HepG2 (cell line): ENCODE results near the gene FAIM2. TPM values are rescaled to one million over a fixed set of nuclear protein-coding genes. Genes with fewer than 3 reads are reported as not detected.
A peak's percentile ranks its signal among the peaks of the same experiment; 100 is the strongest.

Experiments
- ATAC-seq: fragments of 200-7000 bp; cut with Tn5 transposase; 3 replicates; pipeline ENCODE4 v1.9.1; 2020; ENCODE audit warnings: mild to moderate bottlenecking, moderate library complexity
- BruUV-seq: library from RNA; stranded (reverse); fragments of 400-500 nt; replicated peaks from 2 replicates; lab custom pipeline; 2021; lab: Mats Ljungman, UMichigan
- CTCF ChIA-PET: fragments of 300-600 bp; formaldehyde crosslinking; extraction: SDS; loops from one replicate; lab custom pipeline; 2021; ENCODE audit warnings: low total read pairs, inconsistent platforms, low intra/inter-chr PET ratio; lab: Yijun Ruan, JAX
- POLR2A ChIA-PET: fragments of 350-600 bp; sonication (Branson Sonifier 250); formaldehyde crosslinking; loops from one replicate; lab custom pipeline; 2020; ENCODE audit warnings: antibody characterized with exemption, inconsistent platforms; lab: Yijun Ruan, JAX
- DNase-seq: peaks from one replicate; pipeline ENCODE4 v3.0.0-alpha.2; 2015; ENCODE audit warnings: low spot score
- FAIRE-seq: peaks from 3 replicates; lab custom pipeline; 2011; peaks lifted over from hg19 to GRCh38; lab: Jason Lieb, UNC
- H2AFZ ChIP-seq: one replicate; pipeline ENCODE4 v1.6.1; 2011; ENCODE audit warnings: low read length, inconsistent platforms
- H3K27ac ChIP-seq: fragments of 300-600 bp; 3 replicates; pipeline ENCODE4 v1.8.0; 2011; ENCODE audit warnings: mixed run types, mild to moderate bottlenecking, mixed read lengths, low read length, inconsistent platforms; ENCODE audit not compliant: insufficient read depth; ENCODE audit errors: extremely low read length
- H3K27me3 ChIP-seq, 2 experiments: fragments of 200-600 bp in 1 of 2; 2 replicates in 1 of 2; 3 replicates in 1 of 2; pipeline versions ENCODE4 v1.6.0 to v1.8.0; 2011; ENCODE audit warnings: low read length in 2 of 2, mild to moderate bottlenecking in 2 of 2, moderate library complexity in 2 of 2, inconsistent platforms in 1 of 2; ENCODE audit not compliant: insufficient read depth in 2 of 2, control insufficient read depth in 1 of 2
- H3K36me3 ChIP-seq, 2 experiments: fragments of 200-600 bp in 1 of 2; replicated peaks in 1 of 2; 2 replicates in 1 of 2; 3 replicates in 1 of 2; pipeline versions ENCODE4 v1.5.1 to v1.8.0; 2011; ENCODE audit warnings: low read length in 2 of 2, inconsistent platforms in 1 of 2; ENCODE audit not compliant: insufficient read depth in 2 of 2, control insufficient read depth in 1 of 2
- H3K4me1 ChIP-seq: 2 replicates; pipeline ENCODE4 v1.5.1; 2012; ENCODE audit warnings: low read length, inconsistent platforms; ENCODE audit not compliant: insufficient read depth
- H3K4me2 ChIP-seq: 2 replicates; pipeline ENCODE4 v1.6.0; 2011; ENCODE audit warnings: low read depth, low read length, inconsistent platforms
- H3K4me3 ChIP-seq, 3 experiments: fragments of 200-600 bp in 1 of 3; sonication (generic), shearing (Covaris generic) in 1 of 3; replicated peaks in 1 of 3; 2 replicates each; pipeline ENCODE4 v1.5.1; 2011 to 2016; ENCODE audit warnings: low read length in 3 of 3, inconsistent platforms in 2 of 3, low read depth in 2 of 3, mild to moderate bottlenecking in 2 of 3, control low read depth in 1 of 3, mixed read lengths in 1 of 3; ENCODE audit not compliant: insufficient read depth in 1 of 3
- H3K79me2 ChIP-seq: one replicate; pipeline ENCODE4 v1.6.1; 2011; ENCODE audit warnings: low read length, inconsistent platforms; ENCODE audit not compliant: insufficient read depth
- H3K9ac ChIP-seq: 2 replicates; pipeline ENCODE4 v1.6.0; 2011; ENCODE audit warnings: mild to moderate bottlenecking, low read depth, low read length, inconsistent platforms; ENCODE audit not compliant: insufficient read depth
- H3K9me3 ChIP-seq: 2 replicates; pipeline ENCODE4 v1.5.1; 2012; ENCODE audit warnings: mild to moderate bottlenecking, low read length
- H4K20me1 ChIP-seq: 2 replicates; pipeline ENCODE4 v1.6.0; 2011; ENCODE audit warnings: inconsistent platforms, mild to moderate bottlenecking, low read length, moderate library complexity; ENCODE audit not compliant: insufficient read depth
- EP300 ChIP-seq, 3 experiments: sonication (generic) in 1 of 3; formaldehyde crosslinking in 1 of 3; IDR thresholded peaks; 2 replicates each; pipeline versions ENCODE4 v1.5.1 to v1.6.1; 2011 to 2020; ENCODE audit warnings: low read depth in 2 of 3, low read length in 2 of 3, borderline replicate concordance in 1 of 3, improper control_type of control experiment in 1 of 3, mild to moderate bottlenecking in 1 of 3, missing genetic modification reagents in 1 of 3, moderate library complexity in 1 of 3
- FOXP4 ChIP-seq: sonication (generic); formaldehyde crosslinking; IDR thresholded peaks from 2 replicates; pipeline ENCODE4 v1.4.0; 2020; ENCODE audit warnings: missing genetic modification reagents
- GMEB2 ChIP-seq: IDR thresholded peaks from 2 replicates; pipeline ENCODE4 v1.6.1; 2016; ENCODE audit warnings: missing biosample characterization, missing genetic modification reagents, low read depth
- HNRNPUL1 ChIP-seq: fragments of 200-400 bp; formaldehyde crosslinking; IDR thresholded peaks from 2 replicates; pipeline ENCODE4 v1.6.1; 2017; ENCODE audit warnings: low read depth, mild to moderate bottlenecking, low read length, moderate library complexity
- LBX2 ChIP-seq: sonication (generic); formaldehyde crosslinking; IDR thresholded peaks from 2 replicates; pipeline ENCODE4 v1.5.0; 2020; ENCODE audit warnings: missing genetic modification reagents, mild to moderate bottlenecking, borderline replicate concordance
- MEF2D ChIP-seq: sonication (generic); formaldehyde crosslinking; IDR thresholded peaks from 2 replicates; pipeline ENCODE4 v1.5.1; 2020; ENCODE audit warnings: mild to moderate bottlenecking, missing genetic modification reagents
- RFX3 ChIP-seq: IDR thresholded peaks from 2 replicates; pipeline ENCODE4 v1.6.1; 2016; ENCODE audit warnings: missing biosample characterization, missing genetic modification reagents
- TAF1 ChIP-seq: sonication (generic); formaldehyde crosslinking; IDR thresholded peaks from 2 replicates; pipeline ENCODE4 v1.4.0; 2020; ENCODE audit warnings: missing genetic modification reagents
- TFDP2 ChIP-seq: sonication (generic); formaldehyde crosslinking; IDR thresholded peaks from 2 replicates; pipeline ENCODE4 v1.4.0; 2020; ENCODE audit warnings: missing genetic modification reagents
- ZNF225 ChIP-seq: sonication (generic); formaldehyde crosslinking; IDR thresholded peaks from 2 replicates; pipeline ENCODE4 v1.4.0; 2020; ENCODE audit warnings: mild to moderate bottlenecking, missing genetic modification reagents
- ZNF24 ChIP-seq: fragments of 450-650 bp; IDR thresholded peaks from 2 replicates; pipeline ENCODE4 v1.6.1; 2017; ENCODE audit warnings: antibody characterized with exemption, mild to moderate bottlenecking
- ZNF503 ChIP-seq: sonication (generic); formaldehyde crosslinking; IDR thresholded peaks from 2 replicates; pipeline ENCODE4 v1.4.0; 2020; ENCODE audit warnings: missing genetic modification reagents
- ZNF713 ChIP-seq: sonication (generic); formaldehyde crosslinking; IDR thresholded peaks from 2 replicates; pipeline ENCODE4 v1.4.0; 2020; ENCODE audit warnings: mild to moderate bottlenecking, missing genetic modification reagents
- ZNF839 ChIP-seq: sonication (generic); formaldehyde crosslinking; IDR thresholded peaks from 2 replicates; pipeline ENCODE4 v1.4.0; 2020; ENCODE audit warnings: missing genetic modification reagents, mild to moderate bottlenecking, borderline replicate concordance
- WGBS: methylation state at CpG from one replicate; pipeline ENCODE4 v1.1.6; 2017; ENCODE audit warnings: low lambda C conversion rate; 5-methylcytosine and 5-hydroxymethylcytosine counted together
- in situ Hi-C: cut with HindIII; loops from 2 replicates; pipeline ENCODE4 v1.10.0; 2017; ENCODE audit warnings: low pct_unique_long_range_greater_than_20kb; ENCODE audit not compliant: extremely low pct_ligation_motif_present
- intact Hi-C: fragments of 100-400 bp; cut with micrococcal nuclease; formaldehyde crosslinking; loops from one replicate; pipeline ENCODE4 v1.10.0; 2022; ENCODE audit not compliant: unreplicated experiment
- polyA plus RNA-seq, 8 experiments: library from polyadenylated mRNA; depleted of rRNA in 3 of 8; stranded (reverse) in 7 of 8; unstranded in 1 of 8; fragments of >200 nt; fragmentation: Illumina TruSeq in 4 of 8; extraction: Trizol in 4 of 8; gene quantifications; 2 replicates each; pipeline versions ENCODE4 v1.2.1 to v1.2.3, GENCODE V29; 2011 to 2016; ENCODE audit warnings: low read depth in 4 of 8, missing spikeins in 1 of 8, mixed read lengths in 1 of 8; ENCODE audit not compliant: insufficient read depth in 1 of 8
- total RNA-seq, 5 experiments: library from RNA; depleted of rRNA; stranded (reverse); fragments of >200 nt; fragmentation: Illumina TruSeq; extraction: Trizol; gene quantifications; 2 replicates each; pipeline ENCODE4 v1.2.3, GENCODE V29; 2016; ENCODE audit warnings: low read depth in 1 of 5

Gene FAIM2
- total and polyA plus RNA-seq, 2 of the 13 experiments (the other 11 are each of a cell fraction or from before 2014, with no cell fraction given) = not detected

- TF ChIP-seq ZNF713 (CRISPR knock-in tag) (no peak), FOXP4 (CRISPR knock-in tag) (peak; percentile 65), MEF2D (CRISPR knock-in tag) (no peak), LBX2 (CRISPR knock-in tag) (no peak), ZNF24 (no peak), EP300 (IDR thresholded peaks at IDR 0.05; ENCODE audit: low read depth in 2 of 2, low read length in 2 of 2) (peak in 1 of 2 experiments; percentile 53; a peak in 2 of 4 replicates), EP300 (CRISPR knock-in tag; IDR thresholded peaks at IDR 0.05; ENCODE audit: borderline replicate concordance) (peak; percentile 47; the same call in 1 of the 2 replicates), HNRNPUL1 (no peak)
Measured at GRCh38 chr12:49887536-49888401, 15.9 kb downstream of the FAIM2 start (continued).

GRCh38 chr12:49887091-49887490 is 16.6 kb downstream of the FAIM2 start:
- POLR2A ChIA-PET = no interaction called here
- Histone ChIP-seq H3K36me3 (no peaks in the 10 kb centered on the region), H3K4me3 (no peak overlapping the region), H2AFZ (no peak overlapping the region), H3K27ac (no peak overlapping the region), H3K4me1 (peaks cover 50% of the 10 kb centered on the region), H3K27me3 (peaks cover 8 to 76% of the 10 kb centered on the region in 2 experiments; a peak in 3 of 5 replicates), H3K9ac (no peak overlapping the region), H4K20me1 (no peaks in the 10 kb centered on the region), H3K79me2 (no peaks in the 10 kb centered on the region), H3K4me2 (peak overlapping the region; percentile 67; the same call in 1 of the 2 replicates), H3K9me3 (no peaks in the 10 kb centered on the region)
- no peak for FAIRE-seq
- CTCF ChIA-PET = no interaction called here
- DNase-seq = no peak
- ATAC-seq = no peak
- WGBS = 25% methylated on average over 9 of the region's 9 CpGs
- intact Hi-C loops (no loop called here), in situ Hi-C loops (no loop called here)
- no TSS peak for BruUV-seq
- TF ChIP-seq ZNF839 (CRISPR knock-in tag) (no peak), TAF1 (CRISPR knock-in tag) (no peak), ZNF503 (CRISPR knock-in tag) (no peak), TFDP2 (CRISPR knock-in tag) (no peak), RFX3 (CRISPR knock-in tag) (no peak), GMEB2 (CRISPR knock-in tag) (no peak), ZNF225 (no peak)
